Epidermal melanocyte (primary cell): ENCODE measurements around the gene TMIGD2.
"Not testable (repeated sequence)": the region's sequence is repeated elsewhere in the genome, so short reads cannot be mapped to it uniquely, and the experiment has no call there.

Source experiments
- DNase-seq: peaks from one replicate; pipeline ENCODE4 v3.0.0; 2011; ENCODE audit warnings: low spot score; ENCODE audit not compliant: insufficient read length

TMIGD2 gene

GRCh38 chr19:4297901-4298809 is 4.0 kb downstream of the TMIGD2 start:
- no peak for DNase-seq

GRCh38 chr19:4295972-4296771 is 6.0 kb downstream of the TMIGD2 start:
- DNase-seq: no peak

GRCh38 chr19:4294389-4294788 is 7.8 kb downstream of the TMIGD2 start:
- no peak for DNase-seq

DNA sequence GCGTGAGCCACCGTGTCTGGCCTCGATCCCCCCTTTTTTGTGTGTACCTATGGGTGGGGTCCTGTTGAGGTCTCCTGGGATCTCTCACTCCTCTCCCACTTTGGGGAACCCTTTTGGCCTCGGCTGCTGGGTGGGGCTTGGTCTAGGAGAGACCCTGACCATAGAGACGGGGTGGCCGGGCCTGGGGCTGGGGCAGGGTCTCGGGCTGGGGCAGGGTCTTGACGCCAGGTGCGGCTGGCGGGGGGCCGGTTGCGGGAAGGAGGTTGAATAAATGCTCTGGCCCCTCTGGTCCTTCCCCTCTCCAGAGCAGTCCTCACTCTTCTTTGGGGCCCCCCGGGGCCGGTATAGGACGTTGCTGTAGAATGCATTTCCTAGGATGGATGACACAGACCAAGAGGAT is 9.7 kb downstream of the TMIGD2 start:
- DNase-seq: no peak

DNA sequence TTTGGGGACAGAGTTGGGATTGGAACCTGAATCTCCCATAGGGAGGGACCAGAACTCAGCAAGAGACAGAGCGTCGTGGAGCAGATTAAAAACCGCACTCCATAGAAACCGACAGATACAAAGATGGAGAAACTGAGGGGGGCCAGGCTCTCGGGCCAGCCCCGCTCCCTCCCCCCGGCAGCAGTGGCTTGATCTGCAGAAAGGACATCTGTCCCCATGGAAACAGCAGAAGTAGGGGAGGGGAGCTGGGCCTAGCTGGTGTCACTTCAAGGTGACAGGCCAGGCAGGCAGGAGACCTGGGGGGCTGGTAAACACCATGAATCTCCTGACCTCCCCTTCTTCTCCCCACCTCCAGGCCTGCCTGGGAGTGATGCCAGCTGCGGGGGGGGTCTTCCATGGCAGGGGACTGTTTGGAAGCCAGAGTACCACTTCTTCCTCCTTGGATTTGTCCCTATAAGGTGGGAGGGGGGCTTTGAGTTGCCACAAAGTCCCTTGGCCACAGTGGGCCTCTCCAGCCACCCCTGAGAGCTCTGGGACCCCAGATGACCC is 10.9 kb downstream of the TMIGD2 start:
- no peak for DNase-seq

- no peak for DNase-seq
These were observed 14.0 kb downstream of the TMIGD2 start for GRCh38 chr19:4288091-4288777.

DNA sequence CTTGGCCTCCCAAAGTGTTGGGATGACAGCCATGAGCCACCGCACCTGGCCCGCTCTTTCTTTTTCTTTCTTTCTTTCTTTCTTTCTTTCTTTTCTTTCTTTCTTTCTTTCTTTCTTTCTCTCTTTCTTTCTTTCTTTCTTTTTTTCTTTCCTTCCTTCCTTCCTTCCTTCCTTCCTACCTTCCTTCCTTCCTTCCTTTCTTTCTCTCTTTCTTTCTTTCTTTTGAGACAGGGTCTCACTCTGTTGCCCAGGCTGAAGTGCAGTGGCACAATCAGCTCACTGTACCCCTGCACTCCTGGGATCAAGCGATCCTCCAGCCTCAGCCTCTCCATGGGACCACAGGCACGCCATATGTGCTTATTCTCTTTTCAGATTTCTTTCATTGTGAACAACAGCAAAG is 16.0 kb downstream of the TMIGD2 start:
- not testable (repeated sequence) for DNase-seq

DNA sequence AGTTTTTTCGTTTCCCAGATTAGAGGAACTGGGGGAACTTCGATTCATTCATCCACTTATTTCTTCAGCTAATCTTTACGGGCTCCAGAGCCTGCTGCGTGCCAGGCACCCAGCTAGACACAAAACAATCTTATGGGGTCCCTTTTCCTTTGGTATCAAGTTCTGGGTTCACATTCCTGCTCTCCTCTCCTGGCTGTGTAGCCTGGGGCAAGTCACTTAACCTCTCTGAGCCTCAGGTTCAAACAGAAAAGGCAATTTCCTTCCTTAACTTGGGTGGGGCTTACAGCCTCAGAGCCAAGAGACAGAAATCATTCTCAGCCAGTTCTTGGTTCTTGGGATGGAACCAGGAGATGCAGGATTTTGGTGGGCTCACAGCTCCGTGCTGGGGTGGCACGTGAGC is 17.2 kb downstream of the TMIGD2 start:
- no peak for DNase-seq

DNA sequence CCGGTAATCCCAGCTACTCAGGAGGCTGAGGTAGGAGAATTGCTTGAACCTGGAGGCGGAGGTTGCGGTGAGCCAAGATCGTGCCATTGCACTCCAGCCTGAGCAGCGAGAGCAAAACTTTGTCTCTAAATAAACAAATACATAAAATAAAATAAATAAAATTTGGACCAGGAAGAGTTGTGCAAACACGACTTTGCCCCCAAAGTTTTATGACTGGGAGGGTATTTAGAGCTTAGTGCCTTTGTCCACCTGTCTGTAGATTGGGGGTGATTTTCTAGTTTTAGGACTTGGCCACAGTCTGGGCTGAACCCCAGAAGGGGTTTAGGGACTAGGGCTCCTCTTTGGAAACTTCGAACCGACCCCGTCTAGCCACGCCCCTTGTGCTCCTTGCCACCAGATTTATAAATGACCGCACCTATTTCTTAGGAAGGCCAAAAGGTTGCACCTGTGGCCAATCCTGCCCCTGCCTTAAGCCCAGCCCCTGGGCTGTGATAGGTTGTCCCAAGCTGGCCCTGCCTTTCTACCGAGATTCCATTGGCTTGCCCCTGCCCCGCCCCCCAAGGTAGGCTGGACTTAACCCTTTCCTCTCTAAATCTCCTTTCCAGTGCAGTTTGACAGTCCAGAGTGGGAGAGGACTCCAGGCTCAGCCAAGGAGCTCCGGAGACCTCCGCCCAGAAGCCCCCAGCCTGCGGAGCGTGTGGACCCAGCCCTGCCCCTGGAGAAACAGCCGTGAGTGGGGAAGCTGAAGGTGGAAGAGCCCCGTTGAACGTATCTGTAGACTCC is 17.8 kb downstream of the TMIGD2 start:
- no peak for DNase-seq

- DNase-seq: no peak
These were observed 22.4 kb downstream of the TMIGD2 start for GRCh38 chr19:4279530-4280422.

DNA sequence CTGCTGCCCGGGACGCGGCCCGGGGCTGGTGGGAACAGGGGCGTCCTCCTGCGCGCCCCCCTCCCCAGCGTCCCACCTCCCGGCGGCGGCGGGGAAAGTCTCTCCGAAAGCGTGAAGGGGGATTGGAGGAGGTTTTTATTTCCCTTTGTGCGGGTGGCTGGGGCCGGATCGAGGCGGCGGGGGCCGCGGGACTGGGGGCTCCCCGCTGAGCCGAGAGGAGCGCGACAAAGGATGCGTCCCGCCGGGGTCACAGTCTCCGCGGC is 23.0 kb downstream of the TMIGD2 start:
- no peak for DNase-seq

- DNase-seq: no peak
These were observed 23.5 kb downstream of the TMIGD2 start, which contains the start of gene SHD for GRCh38 chr19:4278419-4279266. SHD (plus strand) TSS chr19:4279266; CDS start chr19:4280064, 798 bp downstream.

DNA sequence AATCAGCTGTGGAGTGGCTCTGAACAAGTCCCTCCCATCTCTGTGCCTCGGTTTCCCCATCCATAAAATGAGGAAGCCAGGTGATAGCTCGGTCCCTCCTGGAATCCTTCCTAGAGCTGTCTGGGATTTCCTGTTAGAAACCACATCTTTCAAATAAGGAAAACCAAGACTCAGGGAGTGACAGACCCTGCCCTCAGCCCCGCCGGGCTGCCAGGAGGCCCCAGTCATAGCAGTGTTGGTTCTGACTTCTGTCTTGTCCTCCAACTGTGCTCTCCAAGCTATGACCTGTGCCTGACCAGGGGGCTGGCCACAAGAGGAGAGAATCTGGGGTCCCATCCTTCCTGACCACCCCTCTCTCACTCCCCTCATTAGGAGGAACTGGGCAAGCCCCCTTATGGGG is 24.2 kb downstream of the TMIGD2 start:
- no peak for DNase-seq

DNA sequence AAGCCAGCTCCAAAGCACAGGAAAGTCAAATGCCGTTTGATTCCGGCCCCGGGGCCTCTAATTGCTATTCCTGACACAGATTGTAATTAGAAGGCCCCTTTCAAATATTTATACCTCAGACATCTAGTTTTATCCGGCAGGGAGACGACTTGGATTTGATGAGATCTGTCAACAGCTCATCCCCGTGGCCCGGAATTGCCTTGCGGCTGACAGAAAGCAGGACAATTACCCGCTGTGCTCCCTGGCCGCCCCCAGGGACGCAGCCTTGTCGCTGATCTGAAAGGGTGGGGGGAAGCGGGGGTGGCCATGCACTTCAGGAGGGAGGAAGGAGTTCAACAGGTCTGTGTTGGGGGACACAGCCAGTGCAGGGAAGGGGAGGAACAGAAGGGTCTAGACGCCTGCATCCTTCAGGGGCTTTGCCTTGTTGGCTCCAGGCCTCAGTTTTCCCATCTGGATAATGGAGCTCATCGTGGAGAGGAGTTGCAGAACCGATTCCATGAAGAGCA is 24.9 kb downstream of the TMIGD2 start:
- no peak for DNase-seq

DNA sequence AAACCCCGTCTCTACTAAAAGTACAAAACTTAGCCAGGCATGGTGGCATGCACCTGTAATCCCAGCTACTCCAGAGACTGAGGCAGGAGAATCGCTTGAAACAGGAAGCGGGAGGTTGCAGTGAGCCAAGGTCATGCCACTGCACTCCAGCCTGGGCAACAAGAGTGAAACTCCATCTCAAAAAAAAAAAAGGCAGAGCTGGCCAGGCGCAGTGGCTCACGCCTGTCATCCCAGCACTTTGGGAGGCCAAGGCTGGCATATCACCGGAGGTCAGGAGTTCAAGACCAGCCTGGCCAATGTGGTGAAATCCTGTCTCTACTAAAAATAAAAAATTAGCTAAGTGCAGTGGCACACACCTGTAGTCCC is 27.9 kb downstream of the TMIGD2 start:
- not testable (repeated sequence) for DNase-seq

DNA sequence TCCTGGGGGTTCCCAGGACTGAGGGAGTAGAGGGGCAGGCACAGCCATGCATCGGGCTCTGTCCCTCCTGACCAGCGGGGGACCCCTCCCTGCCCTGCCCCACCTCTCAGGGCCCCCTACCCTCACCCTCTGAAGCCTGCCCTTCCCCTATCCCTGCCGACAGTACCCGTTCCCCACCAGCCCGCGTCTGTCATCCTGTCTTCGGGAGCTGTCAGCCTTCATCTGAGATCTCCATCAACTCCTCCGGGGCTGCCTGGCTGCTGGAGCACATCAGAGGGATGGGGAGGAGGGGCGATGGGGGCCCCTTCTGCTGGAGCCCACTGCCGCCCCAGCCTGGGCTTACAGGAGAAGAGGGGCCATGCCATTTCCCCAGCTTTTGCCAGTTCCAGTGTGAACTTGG is 29.3 kb downstream of the TMIGD2 start:
- no peak for DNase-seq

GRCh38 chr19:4268816-4269430 is 33.3 kb downstream of the TMIGD2 start:
- DNase-seq: no peak
